Measurements from ENCODE around the gene LDLRAD4.

The LDLRAD4 gene

GRCh38 chr18:13616525-13617035, 398.0 kb downstream of the LDLRAD4 start:
- H4K8ac ChIP-seq (ENCODE audit: low read depth, low read length): no peak overlapping the region
- no peak overlapping the region for H2BK15ac ChIP-seq (ENCODE audit: low read length)
- H3K4me2 ChIP-seq (ENCODE audit: insufficient read depth, low read length, poor library complexity, severe bottlenecking): no peak overlapping the region
- H2BK120ac ChIP-seq (ENCODE audit: low read depth, low read length): no peak overlapping the region
- no CpG with 5 or more reads among the region's 15 CpGs for WGBS, 2 donors (ENCODE audit: extremely low coverage in 2 of 2, insufficient read length in 2 of 2, insufficient replicate concordance in 1 of 2)
- H4K91ac ChIP-seq (ENCODE audit: low read depth, low read length, poor library complexity): no peak overlapping the region
- H3K4ac ChIP-seq (ENCODE audit: low read length): no peak overlapping the region
- peaks cover 3 to 14% of the 10 kb centered on the region in 2 donors for H3K4me1 ChIP-seq (ENCODE audit: control insufficient read depth in 2 of 2, insufficient read depth in 1 of 2, low read depth in 1 of 2, low read length in 2 of 2)
- peak overlapping the region; percentile 54 for H2AK5ac ChIP-seq (ENCODE audit: low read depth, low read length)
- no peak overlapping the region for H3K4me3 ChIP-seq (ENCODE audit: low read length in 2 of 2)
- no peak for DNase-seq (ENCODE audit: low spot score)
- no peak overlapping the region for H2BK12ac ChIP-seq (ENCODE audit: low read length)
- H3K18ac ChIP-seq (ENCODE audit: low read length): peak overlapping the region; percentile 44
- no peak overlapping the region for H3K27ac ChIP-seq (replicated peaks; ENCODE audit: low read length)
- peaks cover 2 to 47% (median 14%) of the 10 kb centered on the region in 3 experiments for H3K27me3 ChIP-seq (ENCODE audit: control insufficient read depth in 3 of 3, insufficient read depth in 3 of 3, low read depth in 1 of 3, low read length in 3 of 3)
- H2AFZ ChIP-seq (ENCODE audit: low read length): no peak overlapping the region
- no peak overlapping the region for H3K23ac ChIP-seq (ENCODE audit: low read depth, low read length, poor library complexity)
- no peak overlapping the region for H2BK5ac ChIP-seq (ENCODE audit: low read length)
- no peaks in the 10 kb centered on the region for H3K79me1 ChIP-seq (ENCODE audit: low read depth, low read length)
- no peaks in the 10 kb centered on the region for H3K9me3 ChIP-seq (replicated peaks in 1 of 2; ENCODE audit: control insufficient read depth in 2 of 2, insufficient read depth in 1 of 2, low read depth in 1 of 2, low read length in 2 of 2)
- H3K36me3 ChIP-seq (replicated peaks in 1 of 2; ENCODE audit: control insufficient read depth in 2 of 2, insufficient read depth in 2 of 2, low read length in 2 of 2): no peaks in the 10 kb centered on the region
- no peak overlapping the region for H3K14ac ChIP-seq (ENCODE audit: low read length)
- H3K9ac ChIP-seq (ENCODE audit: low read depth, low read length, poor library complexity): no peak overlapping the region

- no CpG with 5 or more reads among the region's 9 CpGs for WGBS, 2 donors (ENCODE audit: extremely low coverage in 2 of 2, insufficient read length in 2 of 2, insufficient replicate concordance in 1 of 2)
- no peak for DNase-seq (ENCODE audit: low spot score)
- no peak overlapping the region for H4K8ac ChIP-seq (ENCODE audit: low read depth, low read length)
- H4K91ac ChIP-seq (ENCODE audit: low read depth, low read length, poor library complexity): no peak overlapping the region
- H2BK5ac ChIP-seq (ENCODE audit: low read length): no peak overlapping the region
- peaks cover 0 to 37% (median 2%) of the 10 kb centered on the region in 3 experiments for H3K27me3 ChIP-seq (ENCODE audit: control insufficient read depth in 3 of 3, insufficient read depth in 3 of 3, low read depth in 1 of 3, low read length in 3 of 3)
- H2AFZ ChIP-seq (ENCODE audit: low read length): no peak overlapping the region
- H3K14ac ChIP-seq (ENCODE audit: low read length): no peak overlapping the region
- H3K4ac ChIP-seq (ENCODE audit: low read length): no peak overlapping the region
- H3K79me1 ChIP-seq (ENCODE audit: low read depth, low read length): no peaks in the 10 kb centered on the region
- peaks cover 0 to 8% of the 10 kb centered on the region in 2 donors for H3K4me1 ChIP-seq (ENCODE audit: control insufficient read depth in 2 of 2, insufficient read depth in 1 of 2, low read depth in 1 of 2, low read length in 2 of 2)
- no peak overlapping the region for H3K9ac ChIP-seq (ENCODE audit: low read depth, low read length, poor library complexity)
- no peak overlapping the region for H3K23ac ChIP-seq (ENCODE audit: low read depth, low read length, poor library complexity)
- H2BK120ac ChIP-seq (ENCODE audit: low read depth, low read length): no peak overlapping the region
- H3K4me3 ChIP-seq (ENCODE audit: low read length in 2 of 2): no peak overlapping the region
- no peak overlapping the region for H3K27ac ChIP-seq (replicated peaks; ENCODE audit: low read length)
- H3K4me2 ChIP-seq (ENCODE audit: insufficient read depth, low read length, poor library complexity, severe bottlenecking): no peak overlapping the region
- no peak overlapping the region for H2AK5ac ChIP-seq (ENCODE audit: low read depth, low read length)
- no peak overlapping the region for H2BK15ac ChIP-seq (ENCODE audit: low read length)
- H3K36me3 ChIP-seq (replicated peaks in 1 of 2; ENCODE audit: control insufficient read depth in 2 of 2, insufficient read depth in 2 of 2, low read length in 2 of 2): no peaks in the 10 kb centered on the region
- H3K18ac ChIP-seq (ENCODE audit: low read length): no peak overlapping the region
- H3K9me3 ChIP-seq (replicated peaks in 1 of 2; ENCODE audit: control insufficient read depth in 2 of 2, insufficient read depth in 1 of 2, low read depth in 1 of 2, low read length in 2 of 2): no peaks in the 10 kb centered on the region
- H2BK12ac ChIP-seq (ENCODE audit: low read length): no peak overlapping the region
These were observed 399.4 kb downstream of the LDLRAD4 start for GRCh38 chr18:13617826-13618515.

GRCh38 chr18:13618760-13619438, 400.3 kb downstream of the LDLRAD4 start:
- no CpG with 5 or more reads among the region's 13 CpGs for WGBS, 2 donors (ENCODE audit: extremely low coverage in 2 of 2, insufficient read length in 2 of 2, insufficient replicate concordance in 1 of 2)

More at GRCh38 chr18:13618760-13619438, 400.3 kb downstream of the LDLRAD4 start:
- Histone ChIP-seq H4K8ac (ENCODE audit: low read depth, low read length) (no peak overlapping the region), H4K91ac (ENCODE audit: low read depth, low read length, poor library complexity) (no peak overlapping the region), H3K23ac (ENCODE audit: low read depth, low read length, poor library complexity) (no peak overlapping the region), H3K9ac (ENCODE audit: low read depth, low read length, poor library complexity) (peak overlapping the region; percentile 25), H3K4ac (ENCODE audit: low read length) (no peak overlapping the region), H2BK5ac (ENCODE audit: low read length) (no peak overlapping the region), H3K79me1 (ENCODE audit: low read depth, low read length) (no peaks in the 10 kb centered on the region), H3K36me3 (replicated peaks in 1 of 2; ENCODE audit: control insufficient read depth in 2 of 2, insufficient read depth in 2 of 2, low read length in 2 of 2) (no peaks in the 10 kb centered on the region), H3K18ac (ENCODE audit: low read length) (peak overlapping the region; percentile 6), H3K27ac (replicated peaks; ENCODE audit: low read length) (no peak overlapping the region), H2AFZ (ENCODE audit: low read length) (no peak overlapping the region), H3K4me3 (ENCODE audit: low read length in 2 of 2) (no peak overlapping the region), H2BK15ac (ENCODE audit: low read length) (no peak overlapping the region), H3K9me3 (replicated peaks in 1 of 2; ENCODE audit: control insufficient read depth in 2 of 2, insufficient read depth in 1 of 2, low read depth in 1 of 2, low read length in 2 of 2) (no peaks in the 10 kb centered on the region), H3K27me3 (ENCODE audit: control insufficient read depth in 3 of 3, insufficient read depth in 3 of 3, low read depth in 1 of 3, low read length in 3 of 3) (peaks cover 0 to 36% (median 0%) of the 10 kb centered on the region in 3 experiments), H3K14ac (ENCODE audit: low read length) (no peak overlapping the region), H2BK120ac (ENCODE audit: low read depth, low read length) (no peak overlapping the region), H2AK5ac (ENCODE audit: low read depth, low read length) (peak overlapping the region; percentile 4), H2BK12ac (ENCODE audit: low read length) (no peak overlapping the region), H3K4me1 (ENCODE audit: control insufficient read depth in 2 of 2, insufficient read depth in 1 of 2, low read depth in 1 of 2, low read length in 2 of 2) (peaks cover 0 to 8% of the 10 kb centered on the region in 2 donors), H3K4me2 (ENCODE audit: insufficient read depth, low read length, poor library complexity, severe bottlenecking) (no peak overlapping the region)
- no peak for DNase-seq (ENCODE audit: low spot score)
